ENCODE data around the gene CAP2. TPM values are rescaled to one million over a fixed set of nuclear protein-coding genes. Genes with fewer than 3 reads are reported as not detected.

CAP2 gene
- total and polyA plus RNA-seq, 12 donors = 42.0 to 211 (median 156) TPM

DNA sequence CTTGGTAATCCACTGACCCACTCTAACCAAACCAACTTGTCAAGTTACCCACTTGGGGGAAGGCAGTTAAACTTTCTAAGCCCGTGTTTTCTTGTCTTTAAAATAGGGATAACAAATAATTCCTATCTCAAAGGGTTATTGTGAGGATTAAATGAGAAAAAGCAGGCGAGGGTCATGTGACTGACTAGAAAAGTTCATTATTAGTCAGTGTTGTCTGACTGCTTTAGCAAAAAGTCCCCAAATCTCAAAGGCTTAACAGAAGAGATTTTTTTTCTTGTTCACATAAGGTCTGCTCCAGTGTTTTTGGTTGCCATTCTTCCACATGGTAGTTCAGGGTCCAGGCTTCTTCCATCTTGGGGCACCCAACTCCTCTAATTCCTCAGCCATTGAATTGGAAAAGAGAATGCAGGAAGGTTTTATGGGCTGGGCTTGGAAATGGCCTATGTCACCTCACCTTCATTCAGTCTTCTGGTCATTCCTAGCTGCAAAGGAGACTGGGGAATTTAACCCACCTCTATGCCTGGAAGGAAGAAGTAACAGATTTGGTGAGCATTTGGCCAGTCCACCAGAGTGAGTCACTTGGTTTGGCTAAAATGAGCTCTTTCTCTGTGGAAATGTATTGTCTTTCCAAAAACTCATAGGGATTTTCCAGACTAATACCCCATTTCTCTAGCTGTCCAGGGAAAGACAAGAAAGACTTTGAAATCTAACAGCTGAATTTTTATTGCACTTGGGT, 77.0 kb downstream of the CAP2 start:
- H3K36me3 ChIP-seq = peaks cover 0 to 21% (median 0%) of the 10 kb centered on the region in 9 donors
- TF ChIP-seq, protein P1, sequence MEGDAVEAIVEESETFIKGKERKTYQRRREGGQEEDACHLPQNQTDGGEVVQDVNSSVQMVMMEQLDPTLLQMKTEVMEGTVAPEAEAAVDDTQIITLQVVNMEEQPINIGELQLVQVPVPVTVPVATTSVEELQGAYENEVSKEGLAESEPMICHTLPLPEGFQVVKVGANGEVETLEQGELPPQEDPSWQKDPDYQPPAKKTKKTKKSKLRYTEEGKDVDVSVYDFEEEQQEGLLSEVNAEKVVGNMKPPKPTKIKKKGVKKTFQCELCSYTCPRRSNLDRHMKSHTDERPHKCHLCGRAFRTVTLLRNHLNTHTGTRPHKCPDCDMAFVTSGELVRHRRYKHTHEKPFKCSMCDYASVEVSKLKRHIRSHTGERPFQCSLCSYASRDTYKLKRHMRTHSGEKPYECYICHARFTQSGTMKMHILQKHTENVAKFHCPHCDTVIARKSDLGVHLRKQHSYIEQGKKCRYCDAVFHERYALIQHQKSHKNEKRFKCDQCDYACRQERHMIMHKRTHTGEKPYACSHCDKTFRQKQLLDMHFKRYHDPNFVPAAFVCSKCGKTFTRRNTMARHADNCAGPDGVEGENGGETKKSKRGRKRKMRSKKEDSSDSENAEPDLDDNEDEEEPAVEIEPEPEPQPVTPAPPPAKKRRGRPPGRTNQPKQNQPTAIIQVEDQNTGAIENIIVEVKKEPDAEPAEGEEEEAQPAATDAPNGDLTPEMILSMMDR (IDR thresholded peaks at IDR 0.05) = no peak
- peak overlapping the region in 2 of 10 donors; percentile 12 to 14 for H3K27ac ChIP-seq
- DNase-seq (no peak), ATAC-seq (no peak)
- no peak overlapping the region for H3K4me3 ChIP-seq
- intact Hi-C loops (cut with DNase I) = loop anchor here in 3 of 10 donors (5.0 to 10.0 kb wide), 3 partner anchors 173 to 186 kb away; partner anchors contain the start of gene RBM24 (in 1 of the 3)
- no peaks in the 10 kb centered on the region for H3K9me3 ChIP-seq
- H3K27me3 ChIP-seq = no peaks in the 10 kb centered on the region
- 72 to 76% methylated on average over 2 of the region's 2 CpGs for WGBS, 2 donors
- H3K4me1 ChIP-seq = peaks cover 0 to 31% (median 11%) of the 10 kb centered on the region in 9 donors

GRCh38 chr6:17470938-17471327, 77.5 kb downstream of the CAP2 start:
- Histone ChIP-seq H3K27me3 (no peaks in the 10 kb centered on the region), H3K27ac (peak overlapping the region in 1 of 10 donors; percentile 14), H3K9me3 (no peaks in the 10 kb centered on the region), H3K4me1 (peaks cover 0 to 31% (median 11%) of the 10 kb centered on the region in 9 donors), H3K4me3 (no peak overlapping the region), H3K36me3 (peaks cover 0 to 15% (median 0%) of the 10 kb centered on the region in 9 donors)
- 76 to 77% methylated on average over 3 of the region's 3 CpGs for WGBS, 2 donors
- TF ChIP-seq, protein P1 (IDR thresholded peaks at IDR 0.05) = no peak
- ATAC-seq (peak in 1 of 8 donors; percentile 40), DNase-seq (no peak)
- intact Hi-C loops (cut with DNase I) = loop anchor here in 3 of 10 donors (5.0 to 10.0 kb wide), 3 partner anchors 174 to 186 kb away; partner anchors contain the start of gene RBM24 (in 1 of the 3)

DNA sequence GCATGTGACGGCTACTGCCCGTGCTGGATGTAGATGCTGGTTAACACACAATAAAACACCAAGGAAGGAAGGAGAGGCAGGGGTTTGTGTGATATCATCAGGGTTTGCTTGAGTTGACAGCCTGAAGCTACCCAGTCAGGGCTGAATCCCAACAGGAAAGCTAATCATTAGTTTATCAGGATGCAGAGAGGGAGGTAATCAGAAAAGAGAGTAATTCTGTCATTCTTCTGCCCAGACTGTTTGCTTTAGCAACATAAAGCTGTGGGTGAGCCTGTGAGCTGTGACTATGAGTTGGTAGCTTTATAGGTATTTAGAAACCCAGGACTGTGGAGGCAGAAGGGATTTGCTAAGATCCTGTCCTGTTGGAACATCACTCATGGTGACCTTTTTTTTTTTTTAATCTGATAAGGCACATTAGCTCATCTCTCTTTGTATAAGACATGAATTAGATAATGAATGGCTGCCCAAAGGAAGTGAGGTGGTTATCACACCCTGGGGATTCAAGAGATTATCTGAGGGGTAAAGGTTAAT, 79.3 kb downstream of the CAP2 start:
- no peaks in the 10 kb centered on the region for H3K9me3 ChIP-seq
- TF ChIP-seq, protein P1 (IDR thresholded peaks at IDR 0.05) = no peak
- 65 to 78% methylated on average over 2 of the region's 2 CpGs for WGBS, 2 donors
- no peak overlapping the region for H3K4me3 ChIP-seq
- H3K36me3 ChIP-seq = no peaks in the 10 kb centered on the region
- H3K4me1 ChIP-seq = peaks cover 0 to 31% (median 11%) of the 10 kb centered on the region in 9 donors
- peak overlapping the region in 9 of 10 donors; percentile 57 to 88 (median 78) for H3K27ac ChIP-seq
- intact Hi-C loops (cut with DNase I) = loop anchor here in 3 of 10 donors (5.0 to 10.0 kb wide), 3 partner anchors 175 to 188 kb away; partner anchors contain the start of gene RBM24 (in 1 of the 3)
- no peak for DNase-seq
- ATAC-seq = peak in 2 of 8 donors; percentile 23 to 32
- H3K27me3 ChIP-seq = no peaks in the 10 kb centered on the region

GRCh38 chr6:17473554-17473953, 80.2 kb downstream of the CAP2 start:
- DNase-seq = peak in 1 of 2 donors; percentile 32
- WGBS, 2 donors = 26 to 32% methylated on average over 2 of the region's 2 CpGs
- TF ChIP-seq, protein P1 (IDR thresholded peaks at IDR 0.05) = no peak
- Histone ChIP-seq H3K27ac (peak overlapping the region; percentile 19 to 88 (median 78)), H3K4me3 (no peak overlapping the region), H3K36me3 (no peaks in the 10 kb centered on the region), H3K9me3 (no peaks in the 10 kb centered on the region), H3K27me3 (no peaks in the 10 kb centered on the region), H3K4me1 (peaks cover 0 to 32% (median 12%) of the 10 kb centered on the region in 9 donors)
- intact Hi-C loops (cut with DNase I) = loop anchor here in 3 of 10 donors (5.0 to 10.0 kb wide), 3 partner anchors 176 to 189 kb away; partner anchors contain the start of gene RBM24 (in 1 of the 3)
- ATAC-seq = peak; percentile 73 to 96 (median 86)
